GM21825 (cell line): Measurements from ENCODE around the gene LRP1-AS.
A peak's percentile ranks its signal among the peaks of the same experiment; 100 is the strongest.

Experiments used
- ATAC-seq: cut with Tn5 transposase; IDR thresholded peaks from one replicate; pipeline ENCODE4 v1.9.1; 2021; ENCODE audit warnings: mild to moderate bottlenecking, moderate library complexity; ENCODE audit not compliant: unreplicated experiment

LRP1-AS gene

DNA sequence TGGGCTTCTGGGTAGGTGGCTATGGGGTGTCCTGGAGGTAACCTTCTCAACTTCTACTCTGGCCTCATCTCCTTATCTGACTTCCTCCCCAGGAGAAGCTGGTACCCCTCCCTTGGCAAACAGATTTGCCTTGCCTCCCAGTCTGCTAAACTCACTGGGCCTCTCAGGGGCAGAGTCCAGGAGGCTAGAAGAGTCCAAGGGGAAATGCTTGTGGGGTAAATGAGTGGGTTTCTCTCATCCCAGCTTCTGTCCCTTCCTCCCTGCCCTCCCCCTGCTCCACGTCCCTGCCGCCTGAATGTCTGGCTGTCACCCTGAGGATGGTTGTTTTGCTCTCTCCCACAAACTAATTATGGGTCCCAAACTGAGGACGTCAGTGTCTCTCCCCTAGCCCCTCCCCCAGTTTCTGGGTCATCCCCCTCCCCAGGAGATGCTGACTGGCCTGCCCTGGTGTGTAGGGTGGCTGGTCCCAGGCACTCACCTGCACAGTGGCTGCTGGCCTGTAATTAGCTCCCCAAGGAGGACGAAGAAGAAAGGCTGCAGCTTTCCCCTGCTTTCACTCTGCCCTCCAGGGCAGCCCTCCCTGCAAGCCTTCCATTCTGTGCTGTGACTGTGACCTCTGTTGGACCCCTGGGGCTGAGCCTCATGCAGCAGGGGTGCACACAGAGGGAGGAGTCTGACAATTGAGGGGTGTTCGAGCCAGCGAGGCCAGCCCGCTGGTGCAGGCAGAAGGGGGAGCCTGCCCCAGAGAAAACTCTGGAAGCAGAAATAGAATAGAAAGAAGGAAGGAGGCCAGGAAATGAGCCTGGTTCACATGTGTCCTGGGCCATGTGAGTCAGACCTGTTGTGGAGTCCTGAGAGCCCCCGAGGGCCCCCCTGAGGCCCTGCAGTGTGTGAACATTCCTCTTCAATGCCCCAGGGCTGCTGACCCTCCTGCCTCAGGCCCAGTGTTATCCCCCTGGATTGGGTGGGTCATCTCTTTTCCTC lies at the start of gene LRP1-AS:
Gene LRP1-AS, minus strand, starts transcription at position 659 of the 984 bp plus-strand sequence.
- no peak for ATAC-seq

DNA sequence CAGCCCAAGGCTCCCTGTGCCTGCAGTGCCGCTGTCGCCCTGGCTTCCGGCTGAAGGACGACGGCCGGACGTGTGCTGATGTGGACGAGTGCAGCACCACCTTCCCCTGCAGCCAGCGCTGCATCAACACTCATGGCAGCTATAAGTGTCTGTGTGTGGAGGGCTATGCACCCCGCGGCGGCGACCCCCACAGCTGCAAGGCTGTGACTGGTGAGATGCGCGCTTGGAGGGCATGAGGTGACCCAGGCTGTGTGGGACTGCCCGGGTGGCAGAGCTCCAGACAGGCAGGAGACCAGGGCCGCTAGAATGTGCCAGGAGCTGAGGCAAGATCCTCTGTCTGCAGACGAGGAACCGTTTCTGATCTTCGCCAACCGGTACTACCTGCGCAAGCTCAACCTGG lies 49.5 kb upstream of the LRP1-AS start:
- no peak for ATAC-seq

DNA sequence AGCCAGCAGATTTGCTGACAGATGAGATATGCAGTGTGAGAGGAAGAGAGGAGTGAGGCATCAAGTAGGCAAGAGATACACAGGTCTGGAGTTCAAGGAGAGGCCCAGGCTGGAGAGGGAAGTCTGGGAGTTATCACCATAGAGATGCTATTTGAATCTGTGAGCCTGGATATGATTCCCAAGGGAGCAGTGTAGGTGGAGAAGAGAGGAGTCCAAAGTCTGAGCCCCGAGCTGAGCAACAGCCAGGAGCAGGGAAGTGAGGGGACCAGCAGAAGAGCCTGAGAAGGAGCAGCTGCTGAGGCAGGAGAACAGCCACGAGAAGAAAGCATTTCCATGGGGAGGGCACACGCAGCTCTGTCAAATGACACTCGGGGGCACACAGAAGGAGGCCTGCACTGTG lies 49.0 kb upstream of the LRP1-AS start:
- no peak for ATAC-seq

DNA sequence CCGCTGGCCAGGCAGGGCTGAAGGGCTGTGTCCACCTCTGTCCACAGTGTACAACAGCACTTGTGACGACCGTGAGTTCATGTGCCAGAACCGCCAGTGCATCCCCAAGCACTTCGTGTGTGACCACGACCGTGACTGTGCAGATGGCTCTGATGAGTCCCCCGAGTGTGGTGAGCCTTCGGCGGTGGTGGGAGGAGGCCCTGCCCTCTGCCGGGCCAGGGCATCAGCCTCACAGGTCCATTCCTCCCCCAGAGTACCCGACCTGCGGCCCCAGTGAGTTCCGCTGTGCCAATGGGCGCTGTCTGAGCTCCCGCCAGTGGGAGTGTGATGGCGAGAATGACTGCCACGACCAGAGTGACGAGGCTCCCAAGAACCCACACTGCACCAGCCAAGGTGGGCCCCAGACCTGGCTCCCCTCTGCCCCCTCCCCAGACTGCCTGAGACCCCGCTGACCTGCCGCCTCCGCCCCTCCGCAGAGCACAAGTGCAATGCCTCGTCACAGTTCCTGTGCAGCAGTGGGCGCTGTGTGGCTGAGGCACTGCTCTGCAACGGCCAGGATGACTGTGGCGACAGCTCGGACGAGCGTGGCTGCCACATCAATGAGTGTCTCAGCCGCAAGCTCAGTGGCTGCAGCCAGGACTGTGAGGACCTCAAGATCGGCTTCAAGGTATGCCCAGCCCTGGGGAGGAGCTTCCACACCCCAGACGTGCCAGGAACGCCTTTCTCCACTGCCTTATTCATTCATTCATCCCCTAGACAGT lies 48.4 kb upstream of the LRP1-AS start:
- ATAC-seq, result no peak

DNA sequence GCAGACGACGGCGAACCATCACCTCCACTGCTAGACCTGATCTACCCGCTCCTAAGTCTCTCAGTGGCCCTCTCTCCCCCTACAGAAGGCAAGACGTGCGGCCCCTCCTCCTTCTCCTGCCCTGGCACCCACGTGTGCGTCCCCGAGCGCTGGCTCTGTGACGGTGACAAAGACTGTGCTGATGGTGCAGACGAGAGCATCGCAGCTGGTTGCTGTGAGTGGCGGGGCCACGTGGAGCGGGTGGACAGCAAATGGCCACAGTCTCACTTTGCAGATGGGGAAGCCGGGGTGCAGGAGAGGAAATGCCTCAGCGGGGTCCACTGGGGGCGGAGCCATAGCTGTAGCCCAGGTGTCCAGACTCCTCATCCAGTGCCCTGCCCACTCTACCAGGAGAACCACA lies 47.8 kb upstream of the LRP1-AS start:
- no peak for ATAC-seq

DNA sequence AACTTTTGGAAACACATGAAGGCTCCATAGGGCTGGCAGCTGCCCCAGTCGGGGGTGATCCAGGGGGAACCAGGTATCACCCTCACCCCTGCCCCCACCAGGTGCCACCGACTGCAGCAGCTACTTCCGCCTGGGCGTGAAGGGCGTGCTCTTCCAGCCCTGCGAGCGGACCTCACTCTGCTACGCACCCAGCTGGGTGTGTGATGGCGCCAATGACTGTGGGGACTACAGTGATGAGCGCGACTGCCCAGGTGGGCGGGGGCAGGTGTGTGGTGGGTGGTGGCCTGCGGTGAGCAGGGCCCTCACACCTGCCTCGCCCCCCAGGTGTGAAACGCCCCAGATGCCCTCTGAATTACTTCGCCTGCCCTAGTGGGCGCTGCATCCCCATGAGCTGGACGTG lies 46.8 kb upstream of the LRP1-AS start:
- no peak for ATAC-seq

DNA sequence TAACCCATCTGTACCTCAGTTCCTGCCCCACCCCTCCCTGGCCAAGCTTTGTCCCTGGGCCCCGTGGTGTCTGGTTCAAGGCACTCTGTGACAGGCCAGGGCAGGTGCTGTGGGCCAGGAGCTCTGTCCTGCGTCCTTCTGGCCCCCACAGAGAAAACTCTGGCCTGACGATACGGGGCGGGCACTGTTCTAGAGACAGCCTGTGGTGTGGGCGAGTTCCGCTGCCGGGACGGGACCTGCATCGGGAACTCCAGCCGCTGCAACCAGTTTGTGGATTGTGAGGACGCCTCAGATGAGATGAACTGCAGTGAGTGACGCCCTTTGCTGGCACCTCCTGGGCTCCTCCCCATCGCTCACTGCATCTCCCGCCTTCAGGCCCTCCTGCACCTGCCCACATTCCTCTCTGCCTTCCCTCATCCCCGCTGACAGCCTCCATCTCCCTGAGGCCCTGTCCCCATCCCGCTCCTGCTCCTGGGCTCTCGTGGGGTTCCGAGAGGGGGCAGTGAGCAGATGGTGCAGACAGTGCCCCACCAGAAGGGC lies 46.4 kb upstream of the LRP1-AS start:
- ATAC-seq, result no peak

DNA sequence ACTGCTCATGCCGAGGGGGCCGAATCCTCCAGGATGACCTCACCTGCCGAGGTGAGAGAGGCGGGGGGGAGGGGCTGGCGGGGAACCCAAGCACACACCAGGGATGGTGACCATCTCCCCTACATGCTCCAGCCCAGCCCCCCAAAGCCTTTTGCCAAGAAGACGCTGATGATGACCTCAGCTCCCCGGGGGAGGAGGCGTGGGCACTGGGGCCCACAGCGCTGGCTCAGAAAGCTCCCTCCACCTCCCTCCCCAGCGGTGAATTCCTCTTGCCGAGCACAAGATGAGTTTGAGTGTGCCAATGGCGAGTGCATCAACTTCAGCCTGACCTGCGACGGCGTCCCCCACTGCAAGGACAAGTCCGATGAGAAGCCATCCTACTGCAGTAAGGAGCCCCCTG lies 45.5 kb upstream of the LRP1-AS start:
- ATAC-seq, result no peak

DNA sequence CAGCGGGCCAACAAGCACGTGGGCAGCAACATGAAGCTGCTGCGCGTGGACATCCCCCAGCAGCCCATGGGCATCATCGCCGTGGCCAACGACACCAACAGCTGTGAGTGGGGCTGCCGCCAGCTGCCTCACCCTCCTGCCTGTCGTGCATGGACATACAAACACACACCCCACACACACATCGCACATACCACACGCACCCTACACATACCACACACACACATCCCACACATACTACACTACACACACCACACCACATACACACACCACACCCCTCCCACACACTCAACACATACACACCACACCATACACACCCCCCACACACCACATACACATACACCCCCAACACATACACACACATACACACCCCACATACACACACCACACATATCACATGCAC lies 44.0 kb upstream of the LRP1-AS start:
- no peak for ATAC-seq

DNA sequence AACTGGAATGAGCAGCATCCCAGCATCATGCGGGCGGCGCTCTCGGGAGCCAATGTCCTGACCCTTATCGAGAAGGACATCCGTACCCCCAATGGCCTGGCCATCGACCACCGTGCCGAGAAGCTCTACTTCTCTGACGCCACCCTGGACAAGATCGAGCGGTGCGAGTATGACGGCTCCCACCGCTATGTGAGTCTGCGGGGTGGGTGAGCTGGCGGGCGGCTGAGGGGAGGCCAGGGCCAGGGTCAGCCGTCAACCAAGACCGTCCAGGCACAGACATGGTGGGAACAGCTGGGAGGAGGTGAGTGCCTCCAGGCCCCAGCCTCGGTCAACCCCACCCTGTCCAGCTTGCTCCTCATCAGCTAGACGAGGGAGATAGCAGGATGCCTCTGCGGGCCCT lies 43.4 kb upstream of the LRP1-AS start:
- ATAC-seq, result no peak

DNA sequence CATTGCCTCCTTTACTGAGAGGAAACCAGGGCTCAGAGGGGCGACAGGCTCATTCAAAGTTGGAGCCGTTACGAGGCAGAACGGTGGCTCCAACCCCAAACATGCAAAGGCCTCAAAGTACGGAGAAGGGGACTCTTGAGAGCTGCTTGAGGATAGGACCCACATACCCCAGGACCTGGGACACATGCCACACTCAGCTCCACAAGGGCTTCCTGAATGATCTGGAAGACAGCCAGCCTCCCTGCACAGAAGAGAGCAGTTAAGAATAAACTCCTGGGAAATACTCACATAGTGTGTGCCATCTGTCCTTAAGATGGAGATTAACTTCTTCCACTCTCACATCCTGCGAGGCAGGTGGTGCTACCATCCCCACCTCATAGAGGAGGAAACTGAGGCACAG lies 42.6 kb upstream of the LRP1-AS start:
- ATAC-seq, result no peak

DNA sequence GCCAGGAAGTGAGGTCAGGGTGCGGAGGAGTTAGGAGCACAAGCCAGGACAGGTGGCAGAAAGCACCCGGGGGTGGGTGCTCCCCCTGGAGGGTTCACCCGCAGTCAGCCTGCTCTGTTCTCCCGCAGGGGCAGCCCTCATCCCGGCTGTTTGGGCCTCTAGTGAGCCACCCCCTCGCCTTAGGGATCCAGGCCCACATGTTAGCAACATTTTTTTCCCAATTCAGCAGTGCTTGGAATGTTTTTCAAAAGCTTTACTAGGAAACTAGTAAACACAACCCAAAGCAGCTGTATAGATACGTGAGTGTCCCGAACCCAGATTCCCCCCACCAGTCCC lies 40.6 kb upstream of the LRP1-AS start:
- no peak for ATAC-seq

DNA sequence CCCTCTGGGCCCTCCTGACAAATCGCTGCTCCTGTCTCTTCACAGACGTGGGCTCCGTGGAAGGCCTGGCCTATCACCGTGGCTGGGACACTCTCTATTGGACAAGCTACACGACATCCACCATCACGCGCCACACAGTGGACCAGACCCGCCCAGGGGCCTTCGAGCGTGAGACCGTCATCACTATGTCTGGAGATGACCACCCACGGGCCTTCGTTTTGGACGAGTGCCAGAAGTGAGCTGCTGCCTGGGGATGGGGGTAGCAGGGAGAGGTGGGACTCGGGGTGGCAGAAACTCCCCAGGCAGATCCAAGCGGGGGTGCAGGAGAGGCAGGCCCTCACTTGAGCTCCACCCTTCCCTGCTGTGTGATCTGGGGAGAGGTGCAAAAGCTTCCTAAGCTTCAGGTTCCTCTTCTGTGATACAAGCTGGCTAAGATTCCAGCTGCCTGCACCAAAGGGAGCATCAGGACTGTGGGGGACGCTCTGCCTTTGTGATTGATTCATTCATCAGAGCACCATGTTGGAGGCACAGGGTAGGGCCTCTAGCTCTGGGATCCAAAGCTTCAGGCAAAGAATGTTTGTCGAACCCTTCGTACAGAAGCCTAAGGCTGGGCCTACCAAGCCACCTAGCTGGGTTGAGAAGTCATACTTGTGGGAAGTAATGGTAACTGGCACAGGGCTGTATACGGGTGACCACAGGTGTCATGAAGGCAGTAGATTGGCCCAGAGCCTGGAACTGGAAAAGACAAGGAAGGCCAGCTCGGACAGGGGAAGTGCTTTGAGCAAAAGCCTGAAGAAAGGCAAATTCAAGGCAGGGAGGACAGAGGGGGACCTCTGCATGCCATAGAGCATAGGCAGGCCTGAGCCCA lies 40.0 kb upstream of the LRP1-AS start:
- no peak for ATAC-seq

DNA sequence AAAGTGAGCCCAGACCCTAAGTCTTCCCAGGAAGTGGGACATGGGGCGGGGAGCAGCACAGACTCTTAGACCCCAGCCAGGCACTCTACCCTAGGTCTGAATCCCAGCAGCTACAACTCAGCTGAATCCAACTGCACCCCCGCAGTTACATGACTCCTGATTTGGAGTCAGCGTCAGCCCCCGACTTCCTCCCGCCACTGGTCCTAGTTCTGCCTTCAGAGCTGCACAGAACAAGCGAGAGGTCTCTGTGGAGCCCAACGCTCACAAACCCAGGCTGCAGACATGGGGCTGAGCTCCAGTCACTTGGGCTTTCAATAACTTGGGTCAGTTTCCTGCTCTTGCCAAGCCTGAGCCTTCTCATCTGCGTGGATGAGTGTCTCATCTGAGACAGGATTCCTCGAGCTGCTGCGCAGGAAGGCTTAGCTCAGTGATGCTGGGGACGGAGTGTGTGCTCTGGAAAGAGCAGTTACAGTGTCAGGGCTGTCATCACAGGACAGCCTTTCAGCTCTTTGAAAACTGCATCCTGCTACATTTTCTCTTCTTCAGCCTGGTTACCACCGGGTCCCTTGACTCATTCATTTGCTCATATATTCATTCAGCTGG lies 38.6 kb upstream of the LRP1-AS start:
- ATAC-seq, result no peak

DNA sequence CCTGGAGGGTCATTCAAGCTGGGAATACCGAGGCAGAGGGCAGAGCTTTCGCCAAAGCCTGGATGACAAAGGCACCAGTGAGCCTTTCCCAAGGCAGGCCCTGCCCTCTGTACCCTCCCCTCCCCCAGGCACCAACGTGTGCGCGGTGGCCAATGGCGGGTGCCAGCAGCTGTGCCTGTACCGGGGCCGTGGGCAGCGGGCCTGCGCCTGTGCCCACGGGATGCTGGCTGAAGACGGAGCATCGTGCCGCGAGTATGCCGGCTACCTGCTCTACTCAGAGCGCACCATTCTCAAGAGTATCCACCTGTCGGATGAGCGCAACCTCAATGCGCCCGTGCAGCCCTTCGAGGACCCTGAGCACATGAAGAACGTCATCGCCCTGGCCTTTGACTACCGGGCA lies 38.0 kb upstream of the LRP1-AS start:
- no peak for ATAC-seq

DNA sequence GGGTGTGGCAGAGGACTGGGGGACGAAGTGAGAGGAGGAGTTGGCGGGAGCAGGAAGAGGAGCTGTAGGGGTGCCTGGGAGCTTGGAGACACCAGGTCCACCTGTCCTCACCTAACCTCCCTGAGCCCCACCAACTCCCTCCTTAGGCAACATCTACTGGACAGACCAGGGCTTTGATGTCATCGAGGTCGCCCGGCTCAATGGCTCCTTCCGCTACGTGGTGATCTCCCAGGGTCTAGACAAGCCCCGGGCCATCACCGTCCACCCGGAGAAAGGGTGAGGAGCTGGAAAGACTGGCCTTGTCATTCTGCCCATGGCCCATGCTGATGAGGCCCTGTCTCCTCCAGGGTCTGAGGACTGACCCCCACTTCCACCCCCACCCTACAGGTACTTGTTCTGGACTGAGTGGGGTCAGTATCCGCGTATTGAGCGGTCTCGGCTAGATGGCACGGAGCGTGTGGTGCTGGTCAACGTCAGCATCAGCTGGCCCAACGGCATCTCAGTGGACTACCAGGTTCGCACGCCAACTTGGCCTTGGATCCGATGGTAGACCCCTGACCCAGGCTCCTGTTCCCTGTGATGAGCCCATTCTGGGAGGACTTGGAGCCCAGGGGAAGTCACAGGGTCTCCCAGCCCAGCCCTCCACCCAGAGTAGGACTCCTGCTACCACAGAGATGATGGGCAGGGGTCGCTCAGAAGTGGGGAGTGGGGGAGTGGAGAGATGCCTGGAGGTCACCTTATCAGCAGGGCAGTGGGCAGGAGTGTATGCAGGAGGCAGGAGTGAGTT lies 36.7 kb upstream of the LRP1-AS start:
- no peak for ATAC-seq

DNA sequence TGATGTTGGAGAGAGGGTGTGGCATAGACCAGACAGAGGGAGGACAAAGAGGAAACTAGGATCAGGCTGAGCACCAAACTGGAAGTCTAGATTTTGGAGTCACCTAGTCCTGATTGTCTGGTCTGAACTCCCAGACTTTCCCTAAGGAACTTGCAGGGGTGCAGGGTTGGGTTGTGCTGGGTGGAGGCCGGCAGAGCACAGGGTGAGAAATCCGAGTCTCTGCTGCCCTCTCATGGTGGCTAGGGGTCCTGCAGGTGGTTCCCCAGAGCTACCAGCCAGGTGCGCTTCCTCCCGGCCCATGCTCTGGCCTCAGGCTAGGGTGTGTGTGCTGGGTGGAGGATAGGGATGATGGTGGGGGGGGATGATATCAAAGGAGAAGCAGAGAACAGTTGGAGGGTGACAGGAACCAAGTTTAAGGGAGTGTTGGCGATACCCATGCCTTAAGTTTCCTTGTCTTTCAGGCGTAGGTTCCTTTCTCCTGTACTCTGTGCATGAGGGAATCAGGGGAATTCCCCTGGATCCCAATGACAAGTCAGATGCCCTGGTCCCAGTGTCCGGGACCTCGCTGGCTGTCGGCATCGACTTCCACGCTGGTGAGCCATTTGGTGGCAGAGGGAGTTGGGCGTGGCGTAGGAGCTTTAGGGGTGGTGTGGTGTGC lies 35.6 kb upstream of the LRP1-AS start:
- ATAC-seq, result peak; percentile 63

DNA sequence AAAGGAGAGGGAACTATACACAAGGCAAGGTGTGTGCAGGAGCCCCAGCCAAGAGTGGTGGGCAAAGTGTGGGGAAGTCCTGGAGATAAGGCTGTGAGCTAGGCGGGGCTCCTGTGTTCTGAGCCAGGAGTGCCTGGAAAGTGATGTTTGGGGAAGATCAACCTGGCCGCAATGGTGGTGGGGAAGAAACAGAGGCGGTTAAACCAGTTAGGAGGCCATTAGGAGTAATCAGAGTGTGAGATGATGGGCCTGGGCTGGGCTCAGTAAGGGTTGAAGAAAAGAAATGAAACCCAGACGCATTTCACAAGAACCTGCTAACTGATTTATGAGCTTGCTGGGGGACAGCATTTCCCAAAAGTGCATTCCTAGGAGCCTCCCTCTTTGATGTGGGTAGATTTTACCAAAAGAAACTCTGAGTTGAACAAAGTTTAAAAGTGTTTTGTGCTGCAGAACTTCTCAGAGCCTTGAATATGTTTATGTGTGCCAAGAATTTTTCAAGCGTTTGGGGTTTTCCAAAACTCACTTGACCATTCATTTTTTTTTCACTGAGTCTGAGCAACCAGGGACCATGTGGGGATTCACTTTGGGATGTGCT lies 34.2 kb upstream of the LRP1-AS start:
- no peak for ATAC-seq

DNA sequence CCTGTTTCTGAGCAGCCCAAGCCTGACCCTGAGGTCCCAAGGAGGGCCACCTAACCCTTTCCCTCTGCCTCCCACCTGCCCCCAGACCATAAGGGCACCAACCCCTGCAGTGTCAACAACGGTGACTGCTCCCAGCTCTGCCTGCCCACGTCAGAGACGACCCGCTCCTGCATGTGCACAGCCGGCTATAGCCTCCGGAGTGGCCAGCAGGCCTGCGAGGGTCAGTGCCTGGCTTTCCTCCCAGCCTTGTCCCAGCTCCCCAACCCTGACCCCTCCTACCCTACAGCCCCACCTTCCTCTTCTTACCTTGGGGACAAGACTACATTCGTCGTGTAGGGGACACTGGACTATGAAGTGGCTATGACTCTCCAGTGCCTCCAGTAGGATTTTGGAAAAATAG lies 33.7 kb upstream of the LRP1-AS start:
- no peak for ATAC-seq
